Lung (tissue), 12 donors: ENCODE results near the gene MAPK14. TPM values are rescaled to one million over a fixed set of nuclear protein-coding genes. Genes with fewer than 3 reads are reported as not detected.

ENCODE experiments used
- ATAC-seq: fragments of 200-7000 bp; cut with Tn5 transposase; one replicate; pipeline ENCODE4 v1.9.1; 2020; ENCODE audit warnings: moderate number of reproducible peaks; ENCODE audit not compliant: insufficient read depth, low FRiP score
- DNase-seq, 3 donors: peaks; one replicate each; pipeline ENCODE4 v3.0.0-alpha.2; 2013 to 2017
- H3K27ac ChIP-seq, 2 donors: one replicate each; pipeline ENCODE4 v1.5.1; 2013; ENCODE audit warnings: mild to moderate bottlenecking in 2 of 2, moderate library complexity in 2 of 2, control low read depth in 1 of 2, inconsistent platforms in 1 of 2, low read depth in 1 of 2, low read length in 1 of 2
- H3K27me3 ChIP-seq, 3 donors: one replicate each; pipeline ENCODE4 v1.5.1; 2013; ENCODE audit warnings: low read length in 2 of 3; ENCODE audit not compliant: control insufficient read depth in 3 of 3, insufficient read depth in 3 of 3
- H3K36me3 ChIP-seq, 4 donors: one replicate each; pipeline ENCODE4 v1.5.1; 2013; ENCODE audit warnings: low read length in 4 of 4, mild to moderate bottlenecking in 1 of 4, moderate library complexity in 1 of 4; ENCODE audit not compliant: control insufficient read depth in 4 of 4, insufficient read depth in 4 of 4
- H3K4me1 ChIP-seq, 5 donors: one replicate each; pipeline ENCODE4 v1.5.1; 2013; ENCODE audit warnings: low read length in 5 of 5, mild to moderate bottlenecking in 2 of 5, moderate library complexity in 1 of 5; ENCODE audit not compliant: control insufficient read depth in 5 of 5, insufficient read depth in 5 of 5
- H3K4me3 ChIP-seq: one replicate; pipeline ENCODE4 v1.5.1; 2013; ENCODE audit warnings: mild to moderate bottlenecking, control low read depth, moderate library complexity
- H3K9ac ChIP-seq, 2 donors: one replicate each; pipeline ENCODE4 v1.5.1; 2013; ENCODE audit warnings: low read length in 2 of 2, control low read depth in 1 of 2; ENCODE audit not compliant: insufficient read depth in 1 of 2
- H3K9me3 ChIP-seq, 4 donors: one replicate each; pipeline ENCODE4 v1.5.1; 2013; ENCODE audit warnings: low read length in 3 of 4, mild to moderate bottlenecking in 1 of 4, moderate library complexity in 1 of 4; ENCODE audit not compliant: control insufficient read depth in 4 of 4, insufficient read depth in 3 of 4
- CTCF ChIP-seq: IDR thresholded peaks from 2 replicates; pipeline ENCODE4 v1.5.1; 2012; ENCODE audit warnings: mild to moderate bottlenecking; ENCODE audit errors: control extremely low read depth, extremely low read depth
- WGBS, 2 donors: extraction: QIAGEN DNeasy Blood & Tissue Kit; methylation state at CpG; one replicate each; pipeline ENCODE4 v1.1.7; 2013; 5-methylcytosine and 5-hydroxymethylcytosine counted together
- polyA plus RNA-seq, 2 donors: library from polyadenylated mRNA; stranded (reverse); fragments of 200-250 nt; gene quantifications; one replicate each; pipeline ENCODE4 v1.2.1, GENCODE V29; 2013
- total RNA-seq, 2 donors: library from RNA; depleted of rRNA in 1 of 2; stranded (reverse); fragments of >200 nt in 1 of 2; gene quantifications; one replicate each; pipeline ENCODE4 v1.2.1, GENCODE V29; 2014 to 2021
- donor health status: control.
- donor health status: control.
- donor health status: Bipolar disorder and iron deficiency.
- donor health status: healthy.
- donor health status: DM: yes; HTN: yes; CAD: no.

Gene MAPK14
- total and polyA plus RNA-seq, 4 donors = 12.8 to 93.3 (median 59.5) TPM

- DNase-seq (no peak), ATAC-seq (no peak)
- no peak overlapping the region for H3K9ac ChIP-seq
- peaks cover 0 to 3% (median 0%) of the 10 kb centered on the region in 3 donors for H3K27me3 ChIP-seq
- H3K4me3 ChIP-seq = no peak overlapping the region
- H3K4me1 ChIP-seq = peaks cover 0 to 29% (median 0%) of the 10 kb centered on the region in 5 donors
- no peak for TF ChIP-seq CTCF
- H3K36me3 ChIP-seq = no peaks in the 10 kb centered on the region
- no peak overlapping the region for H3K27ac ChIP-seq
- 73 to 84% methylated on average over 3 of the region's 3 CpGs for WGBS, 2 donors
- H3K9me3 ChIP-seq = no peaks in the 10 kb centered on the region
Measured at GRCh38 chr6:36124881-36125280, 97.3 kb downstream of the MAPK14 start.

- peaks cover 0 to 4% (median 0%) of the 10 kb centered on the region in 3 donors for H3K27me3 ChIP-seq
- no peaks in the 10 kb centered on the region for H3K9me3 ChIP-seq
- ATAC-seq = no peak
- no peak overlapping the region for H3K4me3 ChIP-seq
- DNase-seq = no peak
- no peak overlapping the region for H3K27ac ChIP-seq
- no peak for TF ChIP-seq CTCF
- H3K9ac ChIP-seq = no peak overlapping the region
- WGBS, 2 donors = 77 to 81% methylated on average over 8 of the region's 8 CpGs
- peaks cover 0 to 32% (median 0%) of the 10 kb centered on the region in 5 donors for H3K4me1 ChIP-seq
- H3K36me3 ChIP-seq = no peaks in the 10 kb centered on the region
Measured at GRCh38 chr6:36125575-36125974, 98.0 kb downstream of the MAPK14 start.

GRCh38 chr6:36126121-36126520 is 98.5 kb downstream of the MAPK14 start:
- no peak overlapping the region for H3K4me3 ChIP-seq
- H3K36me3 ChIP-seq = no peaks in the 10 kb centered on the region
- H3K4me1 ChIP-seq = peaks cover 0 to 32% (median 1%) of the 10 kb centered on the region in 5 donors
- no peak for TF ChIP-seq CTCF
- H3K27me3 ChIP-seq = peaks cover 0 to 4% (median 0%) of the 10 kb centered on the region in 3 donors
- ATAC-seq (no peak), DNase-seq (no peak)
- H3K9me3 ChIP-seq = no peaks in the 10 kb centered on the region
- WGBS, 2 donors = 96 to 100% methylated on average over 2 of the region's 2 CpGs
- no peak overlapping the region for H3K9ac ChIP-seq
- H3K27ac ChIP-seq = no peak overlapping the region
